Mesenchymal stem cell (in vitro differentiated cells and primary cell): Measurements from ENCODE around the gene UBE2F.

ENCODE experiments used
- DNase-seq: peaks from one replicate; pipeline ENCODE4 v3.0.0-alpha.2; 2013
- H2AFZ ChIP-seq: one replicate; pipeline ENCODE4 v1.6.1; 2013; ENCODE audit warnings: low read depth, mild to moderate bottlenecking, control low read depth, inconsistent platforms, low read length, moderate library complexity
- H2AK5ac ChIP-seq: 2 replicates; pipeline ENCODE4 v1.6.1; 2013; ENCODE audit warnings: low read length, moderate library complexity, mild to moderate bottlenecking, inconsistent platforms; ENCODE audit not compliant: severe bottlenecking
- H2BK120ac ChIP-seq: one replicate; pipeline ENCODE4 v1.6.1; 2013; ENCODE audit warnings: low read depth, mild to moderate bottlenecking, inconsistent platforms, low read length, moderate library complexity
- H2BK12ac ChIP-seq, 2 experiments: one replicate each; pipeline ENCODE4 v1.6.1; 2013; ENCODE audit warnings: inconsistent platforms in 2 of 2, low read length in 2 of 2, mild to moderate bottlenecking in 2 of 2, moderate library complexity in 2 of 2, control low read depth in 1 of 2
- H2BK15ac ChIP-seq: one replicate; pipeline ENCODE4 v1.6.1; 2013; ENCODE audit warnings: mild to moderate bottlenecking, low read depth, inconsistent platforms; ENCODE audit not compliant: poor library complexity, severe bottlenecking
- H2BK5ac ChIP-seq: 2 replicates; pipeline ENCODE4 v1.6.1; 2013; ENCODE audit warnings: low read depth, mild to moderate bottlenecking, low read length, control low read depth, inconsistent platforms; ENCODE audit not compliant: poor library complexity, severe bottlenecking
- H3K14ac ChIP-seq, 2 experiments: one replicate each; pipeline ENCODE4 v1.6.1; 2013; ENCODE audit warnings: inconsistent platforms in 2 of 2, low read length in 2 of 2, control low read depth in 1 of 2, mild to moderate bottlenecking in 1 of 2, moderate library complexity in 1 of 2
- H3K18ac ChIP-seq, 2 experiments: one replicate each; pipeline ENCODE4 v1.6.1; 2013; ENCODE audit warnings: inconsistent platforms in 2 of 2, low read length in 2 of 2, control low read depth in 1 of 2, low read depth in 1 of 2, mild to moderate bottlenecking in 1 of 2
- H3K23ac ChIP-seq, 2 experiments: one replicate each; pipeline ENCODE4 v1.6.1; 2013; ENCODE audit warnings: inconsistent platforms in 2 of 2, low read length in 2 of 2, mild to moderate bottlenecking in 2 of 2, moderate library complexity in 2 of 2, control low read depth in 1 of 2
- H3K27ac ChIP-seq: 2 replicates; pipeline ENCODE4 v1.5.1; 2013; ENCODE audit warnings: mild to moderate bottlenecking, moderate library complexity, low read length, control low read depth, inconsistent platforms; ENCODE audit not compliant: poor library complexity, severe bottlenecking
- H3K27me3 ChIP-seq, 2 experiments: 2 replicates each; pipeline versions ENCODE4 v1.6.1 to v1.7.0; 2013; ENCODE audit warnings: low read length in 2 of 2, mild to moderate bottlenecking in 2 of 2, moderate library complexity in 2 of 2, control low read depth in 1 of 2, inconsistent platforms in 1 of 2; ENCODE audit not compliant: control insufficient read depth in 1 of 2, insufficient read depth in 1 of 2
- H3K36me3 ChIP-seq, 2 experiments: 2 replicates each; pipeline versions ENCODE4 v1.6.1 to v1.7.0; 2013; ENCODE audit warnings: low read length in 2 of 2, control low read depth in 1 of 2, inconsistent platforms in 1 of 2, low read depth in 1 of 2, mild to moderate bottlenecking in 1 of 2; ENCODE audit not compliant: insufficient read depth in 2 of 2, control insufficient read depth in 1 of 2
- H3K4ac ChIP-seq, 2 experiments: one replicate each; pipeline ENCODE4 v1.6.1; 2013; ENCODE audit warnings: inconsistent platforms in 2 of 2, low read length in 2 of 2, mild to moderate bottlenecking in 2 of 2, moderate library complexity in 2 of 2, control low read depth in 1 of 2, low read depth in 1 of 2
- H3K4me1 ChIP-seq: 2 replicates; pipeline ENCODE4 v1.6.1; 2013; ENCODE audit warnings: low read depth, low read length, control low read depth; ENCODE audit not compliant: control insufficient read depth, insufficient read depth
- H3K4me2 ChIP-seq: 2 replicates; pipeline ENCODE4 v1.6.1; 2013; ENCODE audit warnings: low read length, mild to moderate bottlenecking, inconsistent platforms; ENCODE audit not compliant: poor library complexity, severe bottlenecking
- H3K4me3 ChIP-seq, 2 experiments: 2 replicates each; pipeline versions ENCODE4 v1.5.1 to v1.7.0; 2013; ENCODE audit warnings: low read length in 2 of 2, mild to moderate bottlenecking in 2 of 2, control low read depth in 1 of 2, low read depth in 1 of 2; ENCODE audit not compliant: insufficient read depth in 1 of 2
- H3K79me1 ChIP-seq: replicated peaks from 2 replicates; pipeline ENCODE4 v1.6.1; 2013; ENCODE audit warnings: mild to moderate bottlenecking, control low read depth, low read length, inconsistent platforms; ENCODE audit not compliant: poor library complexity, severe bottlenecking
- H3K9ac ChIP-seq: 2 replicates; pipeline ENCODE4 v1.7.0; 2013; ENCODE audit warnings: mild to moderate bottlenecking, low read length, moderate library complexity
- H3K9me3 ChIP-seq: 2 replicates; pipeline ENCODE4 v1.7.0; 2013; ENCODE audit warnings: mild to moderate bottlenecking, low read length; ENCODE audit not compliant: control insufficient read depth
- H4K8ac ChIP-seq: one replicate; pipeline ENCODE4 v1.6.1; 2013; ENCODE audit warnings: inconsistent platforms, mild to moderate bottlenecking, low read length, moderate library complexity
- H4K91ac ChIP-seq: one replicate; pipeline ENCODE4 v1.6.1; 2013; ENCODE audit warnings: mild to moderate bottlenecking, low read length, inconsistent platforms
- WGBS: methylation state at CpG from one replicate; pipeline ENCODE4 v1.1.7; 2013; ENCODE audit warnings: mixed read lengths; 5-methylcytosine and 5-hydroxymethylcytosine counted together

Gene UBE2F

GRCh38 chr2:237920673-237921072 lies 46.1 kb upstream of the UBE2F start:
- Histone ChIP-seq H3K4me2 (no peak overlapping the region), H3K27me3 (peaks cover 0 to 9% of the 10 kb centered on the region in 2 experiments), H2BK5ac (no peak overlapping the region), H2AFZ (no peak overlapping the region), H3K23ac (no peak overlapping the region), H3K9ac (no peak overlapping the region), H2AK5ac (no peak overlapping the region), H3K18ac (no peak overlapping the region), H3K27ac (no peak overlapping the region), H2BK15ac (no peak overlapping the region), H4K91ac (no peak overlapping the region), H3K36me3 (no peaks in the 10 kb centered on the region), H2BK120ac (no peak overlapping the region), H3K4ac (no peak overlapping the region), H2BK12ac (no peak overlapping the region), H3K4me1 (peaks cover 12% of the 10 kb centered on the region), H3K4me3 (no peak overlapping the region), H3K9me3 (no peaks in the 10 kb centered on the region), H4K8ac (no peak overlapping the region), H3K14ac (no peak overlapping the region), H3K79me1 (no peaks in the 10 kb centered on the region)
- DNase-seq: no peak
- WGBS: 86% methylated on average over 14 of the region's 14 CpGs

GRCh38 chr2:237921967-237922492 lies 44.8 kb upstream of the UBE2F start:
- H3K4ac ChIP-seq: no peak overlapping the region
- DNase-seq: no peak
- no peak overlapping the region for H2BK120ac ChIP-seq
- H4K91ac ChIP-seq: no peak overlapping the region
- H3K18ac ChIP-seq: no peak overlapping the region
- H2BK5ac ChIP-seq: no peak overlapping the region
- H4K8ac ChIP-seq: no peak overlapping the region
- H3K23ac ChIP-seq: no peak overlapping the region
- no peak overlapping the region for H3K4me3 ChIP-seq
- H3K4me2 ChIP-seq: no peak overlapping the region
- WGBS: 93% methylated on average over 10 of the region's 10 CpGs
- H2AFZ ChIP-seq: no peak overlapping the region
- no peaks in the 10 kb centered on the region for H3K79me1 ChIP-seq
- H3K9me3 ChIP-seq: no peaks in the 10 kb centered on the region
- peaks cover 0 to 7% of the 10 kb centered on the region in 2 experiments for H3K27me3 ChIP-seq
- no peak overlapping the region for H3K9ac ChIP-seq
- H3K27ac ChIP-seq: no peak overlapping the region
- H3K14ac ChIP-seq: no peak overlapping the region
- no peak overlapping the region for H2AK5ac ChIP-seq
- no peak overlapping the region for H2BK15ac ChIP-seq
- peaks cover 12% of the 10 kb centered on the region for H3K4me1 ChIP-seq
- H2BK12ac ChIP-seq: no peak overlapping the region
- H3K36me3 ChIP-seq: no peaks in the 10 kb centered on the region

GRCh38 chr2:237922641-237923361 lies 44.0 kb upstream of the UBE2F start:
- no peak overlapping the region for H2BK12ac ChIP-seq
- H3K27me3 ChIP-seq: peaks cover 3 to 7% of the 10 kb centered on the region in 2 experiments
- H4K91ac ChIP-seq: no peak overlapping the region
- H2BK15ac ChIP-seq: no peak overlapping the region
- H3K14ac ChIP-seq: no peak overlapping the region
- peak overlapping the region; percentile 73 for H2AFZ ChIP-seq
- H3K27ac ChIP-seq: no peak overlapping the region
- WGBS: 48% methylated on average over 13 of the region's 13 CpGs
- peak overlapping the region in 1 of 2 experiments; percentile 62 for H3K4ac ChIP-seq
- H3K9ac ChIP-seq: peak overlapping the region; percentile 61
- no peak overlapping the region for H4K8ac ChIP-seq
- H3K18ac ChIP-seq: no peak overlapping the region
- no peak overlapping the region for H3K4me2 ChIP-seq
- H2BK120ac ChIP-seq: no peak overlapping the region
- no peak overlapping the region for H2AK5ac ChIP-seq
- H3K23ac ChIP-seq: peak overlapping the region in 1 of 2 experiments; percentile 6
- H3K36me3 ChIP-seq: no peaks in the 10 kb centered on the region
- DNase-seq: no peak
- no peaks in the 10 kb centered on the region for H3K9me3 ChIP-seq
- H3K4me1 ChIP-seq: peaks cover 12% of the 10 kb centered on the region
- H2BK5ac ChIP-seq: no peak overlapping the region
- H3K4me3 ChIP-seq: peak overlapping the region in 1 of 2 experiments; percentile 67
- H3K79me1 ChIP-seq: no peaks in the 10 kb centered on the region

GRCh38 chr2:237923481-237924163 lies 43.2 kb upstream of the UBE2F start:
- Histone ChIP-seq H2AK5ac (no peak overlapping the region), H3K9ac (peak overlapping the region; percentile 61), H3K23ac (no peak overlapping the region), H3K4ac (peak overlapping the region; percentile 62 to 69), H3K27ac (no peak overlapping the region), H4K91ac (no peak overlapping the region), H3K27me3 (peaks cover 7% of the 10 kb centered on the region in 2 experiments), H2BK15ac (no peak overlapping the region), H3K9me3 (no peaks in the 10 kb centered on the region), H2AFZ (peak overlapping the region; percentile 73), H3K79me1 (no peaks in the 10 kb centered on the region), H2BK5ac (no peak overlapping the region), H3K4me1 (peaks cover 12% of the 10 kb centered on the region), H3K4me3 (peak overlapping the region; percentile 44 to 67), H3K18ac (peak overlapping the region; percentile 56 to 82), H3K36me3 (no peaks in the 10 kb centered on the region), H4K8ac (peak overlapping the region; percentile 96), H2BK12ac (peak overlapping the region in 1 of 2 experiments; percentile 42), H3K14ac (peak overlapping the region in 1 of 2 experiments; percentile 37), H3K4me2 (peak overlapping the region; percentile 92), H2BK120ac (no peak overlapping the region)
- peak; percentile 68 for DNase-seq
- 10% methylated on average over 32 of the region's 33 CpGs for WGBS
